Adipocyte (in vitro differentiated cells): ENCODE measurements around the gene TAF9B.
"Not testable (repeated sequence)": the region's sequence is repeated elsewhere in the genome, so short reads cannot be mapped to it uniquely, and the experiment has no call there.

ENCODE experiments used
- DNase-seq: peaks from one replicate; pipeline ENCODE4 v3.0.0-alpha.2; 2015; ENCODE audit warnings: low read depth
- H3K27me3 ChIP-seq: replicated peaks from 2 replicates; pipeline ENCODE4 v1.7.0; 2013; ENCODE audit warnings: mild to moderate bottlenecking, low read length, moderate library complexity; ENCODE audit not compliant: control insufficient read depth, insufficient read depth
- H3K36me3 ChIP-seq: 2 replicates; pipeline ENCODE4 v1.7.0; 2013; ENCODE audit warnings: low read length, mild to moderate bottlenecking, moderate library complexity; ENCODE audit not compliant: control insufficient read depth, insufficient read depth, severe bottlenecking
- H3K4me1 ChIP-seq: 2 replicates; pipeline ENCODE4 v1.7.0; 2013; ENCODE audit warnings: mild to moderate bottlenecking, low read length, moderate library complexity; ENCODE audit not compliant: control insufficient read depth, insufficient read depth
- H3K4me3 ChIP-seq: 2 replicates; pipeline ENCODE4 v1.7.0; 2013; ENCODE audit warnings: mild to moderate bottlenecking, low read length, moderate library complexity
- H3K9ac ChIP-seq: 2 replicates; pipeline ENCODE4 v1.7.0; 2013; ENCODE audit warnings: mild to moderate bottlenecking, low read length, moderate library complexity
- H3K9me3 ChIP-seq: 2 replicates; pipeline ENCODE4 v1.7.0; 2013; ENCODE audit warnings: mild to moderate bottlenecking, low read length, moderate library complexity; ENCODE audit not compliant: control insufficient read depth

Gene TAF9B

GRCh38 chrX:78133238-78133960, 6.1 kb downstream of the TAF9B start:
- Histone ChIP-seq H3K4me3 (no peak overlapping the region), H3K9me3 (no peaks in the 10 kb centered on the region), H3K36me3 (peaks cover 27% of the 10 kb centered on the region), H3K4me1 (no peaks in the 10 kb centered on the region), H3K27me3 (no peaks in the 10 kb centered on the region), H3K9ac (no peak overlapping the region)
- DNase-seq, result no peak

DNA sequence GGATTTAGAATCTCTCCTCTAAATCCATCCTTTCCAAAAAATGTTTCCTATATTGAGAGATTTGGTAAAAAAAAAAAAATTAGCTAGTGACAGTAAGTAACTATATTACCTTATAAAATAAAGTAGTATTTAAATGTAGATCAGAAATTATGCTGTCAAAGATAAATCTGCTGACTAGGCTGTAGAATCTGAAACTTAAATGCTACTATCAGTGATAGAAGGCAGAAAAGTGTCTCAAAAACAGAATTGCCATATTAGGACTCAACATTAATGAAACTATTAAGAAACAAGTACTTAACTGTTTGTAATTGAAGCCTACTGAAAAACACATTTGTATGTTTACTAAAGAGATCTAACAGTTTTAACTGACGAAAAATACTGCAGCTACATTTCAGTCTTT, 8.3 kb downstream of the TAF9B start:
- H3K4me3 ChIP-seq, result no peak overlapping the region

GRCh38 chrX:78130396-78130795, 9.1 kb downstream of the TAF9B start:
- no peak for DNase-seq
- Histone ChIP-seq H3K36me3 (peaks cover 54% of the 10 kb centered on the region), H3K4me1 (no peaks in the 10 kb centered on the region), H3K9ac (no peak overlapping the region), H3K9me3 (no peaks in the 10 kb centered on the region), H3K4me3 (no peak overlapping the region), H3K27me3 (no peaks in the 10 kb centered on the region)

More for the DNA sequence above, 8.3 kb downstream of the TAF9B start:
- no peaks in the 10 kb centered on the region for H3K9me3 ChIP-seq
- no peaks in the 10 kb centered on the region for H3K27me3 ChIP-seq
- H3K9ac ChIP-seq, result no peak overlapping the region
- no peak for DNase-seq
- H3K4me1 ChIP-seq, result no peaks in the 10 kb centered on the region
- H3K36me3 ChIP-seq, result peaks cover 47% of the 10 kb centered on the region

- no peak for DNase-seq
- Histone ChIP-seq H3K9ac (no peak overlapping the region), H3K4me3 (no peak overlapping the region), H3K36me3 (peaks cover 61% of the 10 kb centered on the region), H3K27me3 (no peaks in the 10 kb centered on the region), H3K9me3 (no peaks in the 10 kb centered on the region), H3K4me1 (no peaks in the 10 kb centered on the region)
These were observed 9.7 kb downstream of the TAF9B start for GRCh38 chrX:78129714-78130113.

DNA sequence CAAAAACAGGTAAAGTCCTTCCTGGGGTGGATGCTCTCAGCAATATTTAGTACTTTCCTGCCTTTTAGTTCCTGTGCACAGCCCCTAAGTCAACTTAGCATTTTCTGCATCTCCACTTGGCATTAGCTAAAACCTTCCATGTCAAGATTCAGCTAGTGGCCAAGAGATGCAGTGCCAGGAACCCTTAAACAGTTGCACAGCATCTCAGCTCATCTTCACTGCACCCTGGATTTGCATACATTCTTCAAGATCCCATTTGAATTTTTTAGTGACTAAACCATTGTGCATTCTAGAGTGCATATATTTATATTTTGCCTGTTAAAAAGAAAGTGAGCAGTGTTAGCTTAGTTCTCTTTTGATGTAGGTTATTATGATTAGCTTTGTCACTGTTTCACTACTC, 13.7 kb downstream of the TAF9B start:
- DNase-seq, H3K27me3 ChIP-seq, H3K4me3 ChIP-seq, H3K9ac ChIP-seq, H3K9me3 ChIP-seq, H3K4me1 ChIP-seq: not testable (repeated sequence)
- peaks cover 86% of the 10 kb centered on the region for H3K36me3 ChIP-seq

DNA sequence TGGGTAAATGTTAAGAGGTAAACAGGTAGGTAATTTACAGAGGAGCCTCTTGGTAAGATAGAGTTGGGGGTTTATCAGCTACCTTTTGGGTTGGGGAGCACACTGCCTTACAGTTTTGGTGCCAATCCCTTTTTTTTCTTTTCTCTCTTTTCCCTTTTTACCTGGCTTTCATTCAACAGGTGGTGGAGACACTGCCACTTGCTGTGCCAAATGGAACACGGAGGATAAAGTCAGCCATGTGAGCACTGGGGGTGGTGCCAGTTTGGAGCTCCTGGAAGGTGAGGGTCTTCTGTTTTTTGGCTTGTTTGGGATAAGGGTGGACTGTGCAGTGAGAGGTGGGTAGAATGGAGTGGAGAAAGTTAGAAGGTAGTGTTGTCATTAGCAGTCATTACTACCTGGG, 14.3 kb downstream of the TAF9B start:
- Histone ChIP-seq H3K36me3 (peaks cover 89% of the 10 kb centered on the region), H3K9me3 (no peaks in the 10 kb centered on the region), H3K27me3 (no peaks in the 10 kb centered on the region), H3K4me3 (no peak overlapping the region), H3K9ac (no peak overlapping the region), H3K4me1 (no peaks in the 10 kb centered on the region)
- DNase-seq, result no peak

DNA sequence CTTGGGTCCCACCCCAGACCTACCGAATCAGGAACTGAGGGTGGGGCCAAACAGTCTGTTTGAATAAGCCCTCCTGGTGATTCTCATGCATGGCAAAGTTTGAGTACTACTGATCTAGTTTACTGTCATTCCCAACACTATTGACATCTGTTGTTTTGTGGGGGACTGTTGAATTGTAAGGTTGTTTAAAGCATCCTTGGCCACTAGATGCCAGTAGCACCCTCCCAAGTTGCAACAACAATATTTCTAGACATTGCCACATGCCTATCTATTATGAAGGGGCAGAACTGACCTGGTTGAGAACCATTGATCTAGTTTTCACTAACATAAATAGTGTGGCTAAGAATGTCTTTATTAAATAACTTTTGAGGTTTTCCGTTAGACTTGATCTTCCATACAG, 15.1 kb downstream of the TAF9B start:
- Histone ChIP-seq H3K9ac (no peak overlapping the region), H3K36me3 (peaks cover 89% of the 10 kb centered on the region), H3K9me3 (no peaks in the 10 kb centered on the region), H3K4me1 (no peaks in the 10 kb centered on the region), H3K27me3 (no peaks in the 10 kb centered on the region), H3K4me3 (no peak overlapping the region)
- no peak for DNase-seq

GRCh38 chrX:78123190-78123589, 16.3 kb downstream of the TAF9B start:
- peaks cover 91% of the 10 kb centered on the region for H3K36me3 ChIP-seq
- H3K4me3 ChIP-seq, result no peak overlapping the region
- H3K9ac ChIP-seq, result no peak overlapping the region
- no peaks in the 10 kb centered on the region for H3K9me3 ChIP-seq
- H3K27me3 ChIP-seq, result no peaks in the 10 kb centered on the region
- no peaks in the 10 kb centered on the region for H3K4me1 ChIP-seq
- DNase-seq, result no peak

- H3K4me3 ChIP-seq, result no peak overlapping the region
- H3K9me3 ChIP-seq, result no peaks in the 10 kb centered on the region
- no peak for DNase-seq
- peaks cover 93% of the 10 kb centered on the region for H3K36me3 ChIP-seq
- no peak overlapping the region for H3K9ac ChIP-seq
- H3K4me1 ChIP-seq, result no peaks in the 10 kb centered on the region
- peaks cover 6% of the 10 kb centered on the region for H3K27me3 ChIP-seq
These were observed 19.8 kb downstream of the TAF9B start for GRCh38 chrX:78119521-78120227.

DNA sequence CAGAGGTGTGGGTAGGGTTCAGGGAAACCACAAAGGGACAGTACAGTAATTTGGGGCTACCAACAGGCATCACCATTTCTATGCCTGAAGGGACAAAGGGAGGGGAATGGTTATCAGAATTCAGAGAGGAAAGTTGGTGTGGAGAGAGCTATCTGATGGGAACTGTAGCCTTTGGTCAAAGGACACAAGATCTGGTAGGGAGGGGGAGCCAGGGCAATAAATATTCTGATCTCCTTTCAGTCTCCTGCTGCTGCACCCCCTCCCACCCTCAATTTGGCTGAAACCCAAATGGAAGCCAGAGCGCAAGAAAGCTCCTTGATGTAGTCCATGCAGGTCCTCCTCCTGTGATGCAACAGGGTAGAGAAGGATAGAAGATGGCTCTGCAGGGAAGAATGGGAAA, 20.8 kb downstream of the TAF9B start:
- Histone ChIP-seq H3K27me3 (peaks cover 6% of the 10 kb centered on the region), H3K36me3 (peaks cover 93% of the 10 kb centered on the region), H3K4me3 (no peak overlapping the region), H3K9me3 (no peaks in the 10 kb centered on the region), H3K4me1 (no peaks in the 10 kb centered on the region), H3K9ac (no peak overlapping the region)
- DNase-seq, result no peak

GRCh38 chrX:78116766-78117165, 22.7 kb downstream of the TAF9B start:
- no peaks in the 10 kb centered on the region for H3K9me3 ChIP-seq
- H3K9ac ChIP-seq, result no peak overlapping the region
- peaks cover 96% of the 10 kb centered on the region for H3K36me3 ChIP-seq
- peaks cover 6% of the 10 kb centered on the region for H3K27me3 ChIP-seq
- no peak overlapping the region for H3K4me3 ChIP-seq
- DNase-seq, result no peak
- H3K4me1 ChIP-seq, result peaks cover 4% of the 10 kb centered on the region
